Left renal cortex interstitium (tissue), 4 donors: ENCODE data around the gene IMP4. TPM values are rescaled to one million over a fixed set of nuclear protein-coding genes. Genes with fewer than 3 reads are reported as not detected.
"Not testable (repeated sequence)": the region's sequence is repeated elsewhere in the genome, so short reads cannot be mapped to it uniquely, and the experiment has no call there.

Source experiments
- DNase-seq, 4 donors: peaks; one replicate each; pipeline ENCODE4 v3.0.0-alpha.2; 2013; ENCODE audit warnings: low read depth in 4 of 4, low spot score in 2 of 4, missing footprints in 1 of 4
- polyA plus RNA-seq, 4 donors: library from polyadenylated mRNA; unstranded; fragments of 120-200 nt; gene quantifications; one replicate each; pipeline ENCODE4 v1.2.1, GENCODE V29; 2013; ENCODE audit not compliant: insufficient read length in 4 of 4

IMP4 gene, protein sequence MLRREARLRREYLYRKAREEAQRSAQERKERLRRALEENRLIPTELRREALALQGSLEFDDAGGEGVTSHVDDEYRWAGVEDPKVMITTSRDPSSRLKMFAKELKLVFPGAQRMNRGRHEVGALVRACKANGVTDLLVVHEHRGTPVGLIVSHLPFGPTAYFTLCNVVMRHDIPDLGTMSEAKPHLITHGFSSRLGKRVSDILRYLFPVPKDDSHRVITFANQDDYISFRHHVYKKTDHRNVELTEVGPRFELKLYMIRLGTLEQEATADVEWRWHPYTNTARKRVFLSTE
- 10 to 100 TPM; 32.9 to 43.6 (median 39.1) TPM for polyA plus RNA-seq

DNA sequence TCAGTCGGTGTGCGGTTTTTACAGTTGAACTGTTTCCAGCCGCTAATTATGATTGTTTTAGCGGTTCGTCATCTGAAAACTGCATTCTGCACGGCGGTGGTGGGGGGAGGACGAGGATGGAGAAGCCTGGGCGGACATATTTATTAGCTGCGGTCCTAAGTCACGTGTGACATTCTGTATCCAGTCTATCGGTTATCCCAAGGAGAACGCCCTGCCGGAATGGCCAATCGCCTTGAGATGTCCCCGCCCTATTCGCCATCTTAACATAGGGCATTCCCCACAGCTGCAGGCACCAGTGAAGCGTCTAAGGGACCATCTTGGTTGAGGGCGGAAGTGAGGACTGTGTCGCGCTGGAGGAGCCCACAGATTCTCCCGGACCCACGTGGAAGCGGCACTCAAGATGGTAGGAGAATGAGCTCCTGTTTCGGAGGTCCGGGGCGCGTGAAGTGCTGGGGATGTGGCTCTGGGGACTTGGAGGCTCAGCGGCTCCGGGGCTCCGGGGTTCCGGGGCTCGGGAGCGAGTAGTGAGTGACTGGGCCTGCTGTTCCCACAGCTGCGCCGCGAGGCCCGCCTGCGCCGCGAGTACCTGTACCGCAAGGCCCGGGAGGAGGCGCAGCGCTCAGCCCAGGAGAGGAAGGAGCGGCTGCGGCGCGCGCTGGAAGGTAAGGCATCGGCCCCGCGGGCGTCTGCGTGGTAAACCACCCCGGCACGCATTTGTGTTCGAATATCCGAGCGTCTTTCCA, at the start of gene IMP4:
IMP4 (plus strand) TSS at position 365 of the 743 bp plus-strand sequence; CDS start at position 401, 36 bp downstream.
- peak; percentile 92 to 99 (median 98) for DNase-seq

DNA sequence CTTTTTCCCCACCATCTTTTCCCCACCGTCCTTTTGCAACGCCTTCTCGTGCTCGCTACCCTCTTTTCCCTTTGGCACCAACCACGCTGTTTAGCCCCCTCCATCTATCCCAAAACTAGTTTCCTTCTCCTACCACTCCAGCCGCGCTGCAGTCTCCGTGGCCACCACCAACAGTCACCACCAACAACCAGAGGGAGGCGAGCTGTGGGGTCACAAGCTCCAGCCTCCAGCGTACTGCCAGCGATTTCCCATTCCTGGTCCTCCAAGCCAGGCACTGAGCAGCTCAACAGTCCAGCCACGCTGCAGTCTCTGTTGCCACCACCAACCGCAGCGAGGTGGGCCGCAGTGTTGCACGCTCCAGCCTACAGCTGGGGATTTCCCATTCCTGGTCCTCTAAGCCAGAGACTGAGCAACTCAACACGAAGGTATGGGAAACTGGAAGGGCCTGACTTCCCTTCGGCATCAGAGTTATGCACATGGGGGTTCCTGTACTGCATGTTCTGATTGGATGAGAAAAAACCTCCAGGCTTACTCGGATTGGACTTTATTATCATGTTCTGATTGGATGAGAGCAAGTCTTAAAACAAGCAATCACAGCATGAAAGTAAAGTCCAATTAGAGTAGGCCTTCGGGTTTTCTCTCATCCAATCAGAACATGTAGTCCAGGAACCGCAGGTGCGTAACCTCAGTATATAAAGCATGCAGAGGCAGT, 42.3 kb upstream of the IMP4 start:
- no peak for DNase-seq

DNA sequence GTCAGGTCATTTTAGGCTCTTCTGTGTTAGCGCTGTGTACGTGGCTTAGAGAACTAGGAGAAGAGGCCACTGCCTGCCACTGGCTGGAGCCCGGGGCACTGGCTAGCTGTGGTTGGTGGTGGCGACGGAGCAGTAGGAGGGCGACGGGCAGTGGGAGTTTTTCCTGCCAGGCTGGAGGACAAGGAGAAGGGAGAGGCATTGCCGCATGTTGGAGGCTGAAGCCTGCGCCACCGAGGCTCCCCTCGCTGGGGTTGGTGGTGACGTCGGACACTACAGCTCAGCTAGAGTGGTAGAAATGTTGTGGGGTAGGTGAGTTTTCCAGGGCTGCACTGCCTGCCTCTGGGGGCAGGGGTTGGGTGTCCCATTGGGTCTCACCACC, 41.7 kb upstream of the IMP4 start:
- no peak for DNase-seq

DNA sequence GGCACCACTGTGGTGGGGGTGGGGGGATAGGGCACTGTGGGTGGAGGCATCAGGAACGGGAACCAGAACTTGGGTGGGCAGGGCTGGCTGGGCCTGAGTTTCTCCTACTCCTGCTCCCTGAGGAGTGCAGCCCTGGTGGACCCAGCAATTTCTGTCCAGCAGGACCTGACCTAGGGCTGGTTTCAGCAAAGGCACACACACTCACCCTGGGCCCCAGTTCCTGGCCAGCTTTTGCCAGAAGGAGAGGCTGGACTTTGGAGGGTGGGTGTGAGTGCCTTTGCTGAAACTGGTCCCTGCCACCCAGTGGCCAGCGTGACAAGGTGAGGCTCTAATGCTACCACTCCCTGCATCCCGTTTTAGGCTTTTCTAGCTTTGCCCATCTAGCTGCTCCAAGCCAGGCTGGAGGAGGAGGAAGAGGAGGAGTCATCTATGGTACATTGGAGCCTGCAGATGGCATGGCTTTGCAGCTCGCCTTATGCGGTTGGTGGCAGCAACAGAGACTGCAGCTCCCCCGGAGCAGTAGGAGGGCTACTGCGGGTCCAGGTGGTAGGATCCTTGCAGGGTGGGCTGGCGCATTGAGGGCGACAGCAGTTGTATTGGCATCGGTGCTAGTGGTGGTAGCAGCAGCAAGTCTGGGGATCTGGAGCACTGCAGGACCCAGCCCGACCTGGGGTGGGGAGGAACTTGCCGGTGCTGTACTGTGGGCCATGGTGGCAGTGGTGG, 40.4 kb upstream of the IMP4 start:
- no peak for DNase-seq

DNA sequence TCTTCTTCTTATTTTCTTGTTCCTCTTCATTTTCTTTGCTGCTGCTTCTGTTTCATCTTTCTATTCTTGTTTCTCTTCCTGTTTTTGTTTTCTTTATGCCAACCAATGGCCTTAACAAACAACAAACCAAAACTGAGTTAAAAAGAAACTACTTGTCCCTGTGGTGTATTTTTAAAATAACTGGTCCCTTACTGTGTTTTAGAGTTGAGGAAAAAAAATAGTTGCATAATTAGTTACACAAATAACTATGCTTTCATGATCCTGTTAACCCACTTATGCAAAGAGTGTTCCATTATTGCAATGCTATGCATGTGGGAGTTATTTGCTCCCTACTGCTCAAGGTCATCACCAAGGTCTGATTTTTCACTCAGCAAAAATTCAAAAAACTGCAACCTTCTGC, 39.5 kb upstream of the IMP4 start:
- no peak for DNase-seq

DNA sequence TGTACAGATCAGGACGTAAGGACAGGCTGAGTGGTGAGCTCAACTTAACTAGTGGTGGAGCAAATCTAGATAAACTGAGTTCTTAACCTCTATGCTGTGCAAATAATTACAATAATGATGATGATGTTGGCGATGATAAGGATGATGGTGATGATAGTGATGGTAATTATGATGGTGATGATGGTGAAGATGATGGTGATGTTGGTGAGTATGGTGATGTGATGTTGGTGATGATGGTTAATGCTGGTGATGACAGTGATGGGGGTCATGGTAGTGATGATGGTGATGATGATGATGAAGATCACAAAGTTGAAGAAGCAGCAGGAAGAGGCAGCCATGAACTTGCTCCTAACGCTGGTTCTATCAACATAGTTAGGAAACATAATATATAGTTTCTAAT, 38.0 kb upstream of the IMP4 start:
- DNase-seq: no peak

DNA sequence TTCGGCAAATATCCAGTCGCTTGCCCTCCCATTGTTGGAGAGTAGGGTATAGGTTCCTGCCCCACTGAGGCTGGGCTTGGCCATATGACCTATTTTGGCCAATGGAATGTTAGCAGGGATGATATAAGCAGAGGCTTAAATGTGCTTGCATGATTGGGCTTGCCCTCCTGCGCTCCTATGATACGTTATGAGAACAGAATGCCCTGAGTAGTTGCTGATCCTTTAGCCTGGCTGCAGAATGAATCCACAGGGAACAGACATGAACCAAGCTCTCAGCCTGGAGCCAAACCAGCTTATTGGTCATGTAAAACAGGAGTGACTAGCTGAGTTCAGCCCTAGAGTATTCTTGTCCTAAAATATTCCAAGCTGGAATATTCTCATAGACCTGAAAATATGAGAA, 34.8 kb upstream of the IMP4 start:
- DNase-seq: no peak

DNA sequence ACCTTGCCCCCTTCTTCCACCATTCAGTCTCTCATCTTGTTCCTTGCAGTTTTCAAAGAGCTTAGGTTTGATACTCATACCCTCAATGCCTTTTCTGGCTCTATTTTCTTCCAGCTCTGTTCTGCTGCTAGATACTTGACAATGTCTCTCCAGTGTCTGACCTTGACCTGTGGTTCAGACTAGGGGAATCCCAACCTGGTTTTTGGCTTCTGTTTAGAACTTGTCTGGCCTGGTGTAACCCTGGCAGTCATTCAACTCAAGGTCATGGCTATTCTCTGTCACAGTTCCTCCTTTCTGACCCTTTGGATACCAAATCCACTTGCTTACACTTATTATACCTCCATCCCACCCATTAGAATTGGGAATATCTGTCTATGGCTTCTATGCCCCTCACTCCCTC, 31.8 kb upstream of the IMP4 start:
- no peak for DNase-seq

DNA sequence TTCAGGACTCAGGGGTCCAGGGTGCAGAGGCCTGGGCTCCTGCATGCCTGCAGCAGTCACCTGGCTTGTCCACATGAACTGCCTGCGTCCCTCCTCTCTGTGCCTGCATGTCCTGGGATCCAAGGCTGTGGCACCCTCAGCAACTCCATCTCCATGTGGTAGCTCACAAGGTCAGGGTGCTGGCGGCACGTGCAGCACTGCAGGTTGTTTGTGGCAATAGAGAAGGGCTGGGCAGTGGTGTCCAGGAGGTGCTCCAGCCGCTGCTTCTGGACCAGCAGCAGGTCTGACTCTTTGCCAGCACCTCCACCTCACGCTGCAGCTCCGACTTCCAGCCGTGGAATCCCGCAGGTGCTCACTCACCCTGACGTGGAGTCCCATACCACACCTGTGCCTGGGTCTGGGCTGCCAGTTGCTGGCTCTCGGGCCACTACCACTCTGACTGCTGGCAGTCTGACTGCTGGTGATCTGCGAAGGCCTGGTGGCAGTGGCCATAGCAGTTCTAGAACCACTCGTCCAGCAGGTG, 28.8 kb upstream of the IMP4 start:
- no peak for DNase-seq

DNA sequence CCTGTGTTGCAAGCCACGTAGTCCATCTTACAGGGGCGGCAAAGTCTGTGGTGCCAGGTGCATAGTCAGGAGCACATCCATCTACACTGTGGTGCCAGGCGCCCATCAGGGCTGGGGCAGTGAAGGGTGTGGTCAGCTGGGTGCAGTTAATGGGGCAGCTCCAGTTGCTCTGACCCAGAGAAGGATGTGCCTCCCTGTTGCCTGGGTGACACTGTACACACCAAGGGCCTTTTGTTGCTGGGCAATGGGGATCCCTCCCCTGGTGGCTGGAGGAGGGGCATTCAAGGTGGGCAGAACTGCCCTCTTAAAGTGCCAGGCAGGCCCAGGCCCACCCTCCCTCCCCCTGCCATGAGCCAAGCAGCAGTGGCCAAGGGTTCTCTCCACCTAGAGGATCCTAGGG, 28.3 kb upstream of the IMP4 start:
- no peak for DNase-seq

DNA sequence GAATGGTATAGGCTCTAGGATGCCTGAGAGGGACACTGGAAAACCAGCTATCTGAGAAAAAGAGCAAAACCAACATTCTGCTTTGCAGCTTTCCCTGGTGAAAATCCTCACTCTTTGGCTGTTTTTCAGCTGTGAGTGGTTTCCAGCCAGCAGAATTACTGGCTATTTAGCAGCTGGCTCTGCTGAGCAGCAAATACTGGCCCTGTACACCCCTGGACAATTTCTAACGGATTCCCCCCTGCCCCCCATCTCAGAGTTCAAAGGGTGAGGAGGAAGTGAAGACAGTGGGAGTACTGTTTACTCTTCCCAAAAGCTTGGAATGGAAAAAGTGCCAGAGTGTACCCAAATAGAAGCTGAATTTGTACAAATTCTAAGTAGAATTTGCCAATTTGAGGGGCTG, 26.1 kb upstream of the IMP4 start:
- no peak for DNase-seq

DNA sequence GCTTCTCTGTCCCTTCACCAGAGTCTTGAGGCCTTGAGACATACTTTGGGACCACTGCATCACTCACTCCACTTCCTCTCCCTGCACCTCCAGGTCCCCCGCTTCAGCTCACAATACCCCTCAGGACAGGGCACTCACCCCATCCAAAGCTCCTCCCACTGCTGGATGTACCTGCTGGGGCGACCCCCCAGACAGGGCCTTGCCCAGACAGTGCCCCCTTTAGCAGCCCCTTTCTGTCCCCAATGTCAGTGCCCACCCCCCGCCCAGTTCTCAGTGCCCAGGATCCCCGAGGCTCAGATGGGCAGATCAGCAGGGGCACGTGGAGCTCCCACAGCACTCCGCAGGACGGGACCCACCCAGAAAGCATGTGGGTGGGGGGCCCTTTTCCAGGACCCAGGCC, 23.8 kb upstream of the IMP4 start:
- DNase-seq: no peak

DNA sequence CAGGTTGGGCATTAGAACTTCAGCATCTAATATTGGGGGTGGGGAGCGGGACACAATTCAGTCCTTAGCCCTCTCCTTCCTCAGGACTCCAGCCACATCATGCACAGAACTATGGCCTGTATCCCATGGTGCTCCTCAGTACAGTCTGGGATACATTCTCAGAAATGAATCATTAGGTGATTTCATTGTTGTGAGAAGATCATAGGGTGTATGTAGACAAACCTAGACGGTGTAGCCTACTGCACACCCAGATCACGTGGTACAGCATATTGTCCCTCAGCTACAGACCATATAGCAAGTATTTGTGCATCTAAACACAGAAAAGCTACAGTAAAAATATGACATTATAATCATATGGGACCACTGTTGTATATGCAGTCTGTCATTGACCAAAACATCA, 23.2 kb upstream of the IMP4 start:
- DNase-seq: no peak

DNA sequence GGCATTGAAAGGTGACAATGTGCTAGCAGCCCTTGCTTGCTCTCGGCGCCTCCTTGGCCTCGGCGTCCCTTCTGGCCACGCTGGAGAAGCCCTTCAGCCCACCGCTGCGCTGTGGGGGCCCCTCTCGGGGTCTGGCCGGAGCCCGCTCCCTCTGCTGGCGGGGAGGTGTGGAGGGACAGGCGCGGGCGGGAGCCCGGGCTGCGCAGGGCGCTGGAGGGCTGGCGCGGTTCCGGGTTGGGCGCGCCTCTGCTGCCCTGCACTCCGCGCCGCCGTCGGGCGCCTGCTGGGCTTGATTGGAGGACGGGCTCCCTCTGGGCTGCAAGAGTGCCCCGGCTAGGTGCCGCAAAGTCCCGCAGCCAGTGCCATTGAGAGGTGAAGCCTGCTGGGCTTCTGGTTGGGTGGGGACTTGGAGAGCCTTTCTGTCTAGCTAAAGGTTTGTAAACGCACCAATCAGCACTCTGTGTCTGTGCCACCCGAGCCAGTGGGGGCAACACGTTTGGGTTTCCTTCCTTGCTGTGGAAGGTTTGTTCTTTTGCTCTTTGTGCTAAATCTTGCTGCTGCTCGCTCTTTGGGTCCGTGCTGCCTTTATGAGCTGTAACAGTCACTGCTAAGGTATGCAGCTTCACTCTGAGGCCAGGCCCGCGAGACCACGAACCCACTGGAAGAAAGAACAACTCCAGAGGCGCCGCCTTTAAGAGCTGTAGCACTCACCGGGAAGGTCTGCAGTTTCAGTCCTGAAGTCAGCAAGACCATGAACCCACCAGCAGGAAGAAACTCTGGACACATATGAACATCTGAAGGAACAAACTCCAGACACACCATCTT, 14.8 kb upstream of the IMP4 start:
- DNase-seq: no peak

DNA sequence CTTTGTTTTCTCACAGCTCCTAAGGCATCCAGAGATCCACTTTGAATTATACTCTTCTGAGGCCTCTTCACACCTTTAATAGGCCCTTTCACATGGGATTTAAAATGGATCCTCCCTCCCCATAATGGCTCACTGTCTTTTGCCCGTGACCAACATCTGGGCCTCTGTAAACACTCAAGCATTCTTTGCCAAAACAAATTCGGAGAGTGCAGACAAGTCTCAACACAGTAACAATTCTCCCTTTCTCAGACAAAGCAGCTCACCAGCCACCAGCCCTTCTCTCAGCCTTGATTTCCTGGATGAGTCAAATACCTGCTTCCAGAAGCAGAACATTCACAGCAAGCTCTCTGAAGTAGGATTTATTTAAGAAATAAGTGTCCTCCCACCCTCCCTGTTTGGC, 14.0 kb upstream of the IMP4 start:
- DNase-seq: no peak

DNA sequence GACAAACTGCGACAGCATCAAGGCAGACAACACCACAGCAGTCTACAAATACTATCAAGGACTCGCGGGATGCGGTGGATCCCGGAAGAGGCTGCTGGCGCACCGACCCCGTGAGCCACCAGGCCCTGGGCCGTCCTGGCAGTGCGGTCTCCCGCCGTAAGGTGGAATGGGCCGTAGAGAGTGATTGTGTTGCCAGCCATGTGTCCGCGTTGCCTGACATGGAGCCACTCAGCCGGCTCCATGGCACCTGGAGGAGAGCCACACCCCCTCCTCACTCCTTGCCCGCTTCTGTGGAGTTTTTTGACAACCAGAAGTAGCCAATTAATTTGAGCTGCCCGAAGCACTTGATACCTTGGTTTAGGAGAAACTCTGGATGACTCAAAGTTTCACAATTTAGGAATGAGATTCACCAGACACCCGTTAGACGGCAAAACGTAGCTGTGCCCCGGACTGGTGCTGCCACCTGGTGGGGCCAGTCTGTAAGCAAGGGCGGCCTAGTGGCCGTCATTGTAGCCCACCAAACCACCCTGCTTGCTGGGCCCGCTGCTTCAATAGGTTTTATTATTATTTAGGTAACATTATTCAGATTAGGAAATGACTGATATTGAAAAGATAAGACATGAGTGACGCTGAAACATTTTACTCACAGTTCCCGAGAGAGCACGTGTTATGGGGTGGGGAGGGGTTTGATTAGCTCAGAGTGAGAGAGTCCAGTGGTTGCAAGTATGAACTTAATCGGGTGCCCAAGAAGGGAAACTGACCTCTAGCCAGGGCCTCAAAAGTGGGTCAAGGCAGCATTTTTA, 10.2 kb upstream of the IMP4 start:
- peak in 2 of 4 donors; percentile 50 to 65 for DNase-seq

DNA sequence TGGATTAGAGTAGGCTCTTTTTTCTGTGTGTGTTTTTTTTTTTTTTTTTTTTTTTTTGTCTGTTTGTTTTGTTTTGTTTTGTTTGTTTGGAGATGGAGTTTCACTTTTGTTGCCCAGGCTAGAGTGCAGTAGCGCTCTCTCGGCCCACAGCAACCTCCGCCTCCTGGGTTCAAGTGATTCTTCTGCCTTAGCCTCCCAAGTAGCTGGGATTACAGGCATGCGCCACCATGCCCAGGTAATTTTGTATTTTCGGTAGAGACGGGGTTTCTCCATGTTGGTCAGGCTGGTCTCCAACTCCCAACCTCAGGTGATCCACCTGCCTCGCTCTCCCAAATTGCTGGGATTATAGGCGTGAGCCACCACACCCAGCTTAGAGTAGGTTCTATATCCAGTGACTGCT, 9.4 kb upstream of the IMP4 start:
- DNase-seq: not testable (repeated sequence)

DNA sequence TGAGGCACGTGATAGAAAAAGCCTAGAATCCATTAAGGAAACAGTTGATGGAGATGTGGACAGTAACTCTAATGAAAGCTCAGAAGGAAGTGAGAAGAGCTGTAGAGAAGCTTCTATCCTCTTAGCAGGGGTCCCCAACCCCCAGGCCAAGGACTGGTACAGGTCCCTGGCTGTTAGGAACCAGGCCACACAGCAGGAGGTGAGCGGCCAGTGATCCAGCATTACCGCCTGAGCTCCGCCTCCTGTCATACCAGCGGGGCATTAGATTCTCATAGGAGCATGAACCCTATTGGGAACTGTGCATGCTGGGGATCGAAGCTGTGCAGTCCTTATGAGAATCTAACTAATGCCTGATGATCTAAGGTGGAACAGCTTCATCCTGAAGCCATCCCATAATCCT, 8.7 kb upstream of the IMP4 start:
- DNase-seq: no peak

DNA sequence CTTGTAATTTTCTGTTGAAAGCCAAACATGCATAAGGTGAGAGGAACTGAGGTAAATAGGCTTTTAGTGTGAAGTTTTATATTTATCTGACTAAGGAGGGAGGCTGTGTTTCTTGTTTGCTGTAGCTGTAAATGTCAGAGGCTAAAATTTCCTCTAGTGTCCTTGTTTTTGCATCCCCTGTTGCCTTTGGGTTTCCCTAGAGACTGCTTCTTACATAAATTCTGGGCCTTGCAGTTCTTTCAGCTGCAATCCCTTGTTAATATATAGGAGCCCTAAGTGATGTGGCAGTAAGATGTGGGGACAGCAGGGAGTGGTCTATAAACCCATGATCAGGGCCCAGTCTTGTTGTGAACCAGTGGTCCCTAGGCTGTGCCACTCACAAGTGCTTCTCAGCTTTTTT, 7.5 kb upstream of the IMP4 start:
- DNase-seq: no peak
